Endothelial cell of umbilical vein (primary cell): ENCODE results near the gene DCTN4. TPM values are rescaled to one million over a fixed set of nuclear protein-coding genes. Genes with fewer than 3 reads are reported as not detected.

Source experiments
- BruUV-seq: library from RNA; stranded (reverse); fragments of 400-500 nt; replicated peaks from 2 replicates; lab custom pipeline; 2021; lab: Mats Ljungman, UMichigan
- CTCF ChIA-PET: fragments of 300-600, 350-600 bp; sonication (Branson Sonifier 250); formaldehyde crosslinking; loops from one replicate; lab custom pipeline; 2021; ENCODE audit warnings: antibody characterized with exemption, inconsistent platforms; lab: Charles Lee
- POLR2A ChIA-PET: fragments of 300-600, 350-600 bp; sonication (Branson Sonifier 250); formaldehyde crosslinking; loops from one replicate; lab custom pipeline; 2021; ENCODE audit warnings: antibody characterized with exemption, inconsistent platforms; lab: Charles Lee
- DNase-seq: peaks from one replicate; pipeline ENCODE4 v3.0.0-alpha.2; 2011; ENCODE audit warnings: low read depth, low spot score
- FAIRE-seq: peaks from 2 replicates; lab custom pipeline; 2011; peaks lifted over from hg19 to GRCh38; lab: Jason Lieb, UNC
- H2AFZ ChIP-seq: 2 replicates; pipeline ENCODE4 v1.6.0; 2012; ENCODE audit warnings: low read depth, low read length, control low read depth, inconsistent platforms
- H3K27ac ChIP-seq: 2 replicates; pipeline ENCODE4 v1.5.1; 2011; ENCODE audit warnings: low read depth, mild to moderate bottlenecking, control low read depth, low read length, moderate library complexity; ENCODE audit not compliant: insufficient read depth
- H3K27me3 ChIP-seq, 2 experiments: 2 replicates each; pipeline versions ENCODE4 v1.6.0 to v1.6.1; 2011; ENCODE audit warnings: low read length in 2 of 2, mixed read lengths in 1 of 2; ENCODE audit not compliant: control insufficient read depth in 2 of 2, insufficient read depth in 2 of 2
- H3K36me3 ChIP-seq, 2 experiments: 2 replicates in 1 of 2; 3 replicates in 1 of 2; pipeline ENCODE4 v1.5.1; 2011; ENCODE audit warnings: low read length in 2 of 2, mild to moderate bottlenecking in 1 of 2, moderate library complexity in 1 of 2; ENCODE audit not compliant: control insufficient read depth in 2 of 2, insufficient read depth in 2 of 2; ENCODE audit errors: extremely low read depth in 1 of 2
- H3K4me1 ChIP-seq: 3 replicates; pipeline ENCODE4 v1.5.1; 2011; ENCODE audit warnings: mild to moderate bottlenecking, low read length; ENCODE audit not compliant: control insufficient read depth, insufficient read depth; ENCODE audit errors: extremely low read depth
- H3K4me2 ChIP-seq: 2 replicates; pipeline ENCODE4 v1.6.1; 2011; ENCODE audit warnings: low read length, control low read depth, mixed read lengths; ENCODE audit not compliant: insufficient read depth
- H3K4me3 ChIP-seq, 3 experiments: fragments of 200-600 bp in 1 of 3; sonication (generic), shearing (Covaris generic) in 1 of 3; replicated peaks in 1 of 3; 2 replicates each; pipeline ENCODE4 v1.5.1; 2011 to 2016; ENCODE audit warnings: control low read depth in 3 of 3, low read length in 3 of 3, mild to moderate bottlenecking in 2 of 3, inconsistent platforms in 1 of 3, low read depth in 1 of 3, moderate library complexity in 1 of 3; ENCODE audit not compliant: insufficient read depth in 1 of 3
- H3K79me2 ChIP-seq: 2 replicates; pipeline ENCODE4 v1.6.0; 2012; ENCODE audit warnings: low read length, inconsistent platforms; ENCODE audit not compliant: control insufficient read depth, insufficient read depth
- H3K9ac ChIP-seq: replicated peaks from 2 replicates; pipeline ENCODE3; 2011; ENCODE audit warnings: low read length, control low read depth; ENCODE audit not compliant: insufficient read depth; ENCODE audit errors: extremely low read depth
- H3K9me1 ChIP-seq: replicated peaks from 3 replicates; pipeline ENCODE4 v1.6.0; 2011; ENCODE audit warnings: mild to moderate bottlenecking, low read length; ENCODE audit not compliant: control insufficient read depth, insufficient read depth; ENCODE audit errors: extremely low read depth
- H3K9me3 ChIP-seq: replicated peaks from 2 replicates; pipeline ENCODE4 v1.5.1; 2012; ENCODE audit warnings: low read length, inconsistent platforms; ENCODE audit not compliant: control insufficient read depth, insufficient read depth
- H4K20me1 ChIP-seq: replicated peaks from 2 replicates; pipeline ENCODE3; 2011; ENCODE audit warnings: mild to moderate bottlenecking, low read length; ENCODE audit not compliant: control insufficient read depth, insufficient read depth; ENCODE audit errors: extremely low read depth
- CTCF ChIP-seq, 2 donors: IDR thresholded peaks; 1 replicate in 1 of 2; 2 replicates in 1 of 2; pipeline ENCODE4 v1.5.1; 2011; ENCODE audit warnings: low read length in 2 of 2, mild to moderate bottlenecking in 2 of 2, moderate library complexity in 2 of 2, control low read depth in 1 of 2, inconsistent platforms in 1 of 2, low read depth in 1 of 2; ENCODE audit not compliant: insufficient read depth in 1 of 2; ENCODE audit errors: extremely low read depth in 1 of 2
- EZH2 ChIP-seq: IDR thresholded peaks from 2 replicates; pipeline ENCODE4 v1.6.1; 2012; ENCODE audit warnings: borderline replicate concordance, low read depth, mild to moderate bottlenecking, moderate library complexity, low read length, inconsistent platforms; ENCODE audit not compliant: severe bottlenecking
- FOS ChIP-seq: IDR thresholded peaks from 2 replicates; pipeline ENCODE4 v1.6.1; 2011; ENCODE audit warnings: mild to moderate bottlenecking, low read length, moderate library complexity, borderline replicate concordance; ENCODE audit not compliant: insufficient read depth
- GATA2 ChIP-seq: IDR thresholded peaks from 2 replicates; pipeline ENCODE4 v1.7.0; 2011; ENCODE audit warnings: low read depth, mild to moderate bottlenecking, moderate library complexity, mixed read lengths, low read length; ENCODE audit not compliant: insufficient read length, insufficient read depth
- JUN ChIP-seq: IDR thresholded peaks from 2 replicates; pipeline ENCODE4 v1.6.1; 2011; ENCODE audit warnings: borderline replicate concordance, low read depth; ENCODE audit not compliant: insufficient read length, insufficient read depth
- MAX ChIP-seq: IDR thresholded peaks from 2 replicates; pipeline ENCODE4 v1.6.1; 2011; ENCODE audit not compliant: insufficient read depth, insufficient read length
- MYC ChIP-seq: IDR thresholded peaks from one replicate; pipeline ENCODE4 v1.6.1; 2011; ENCODE audit warnings: mild to moderate bottlenecking, low read depth, low read length
- POLR2A ChIP-seq: IDR thresholded peaks from 2 replicates; pipeline ENCODE4 v1.6.1; 2012; ENCODE audit warnings: low read depth, mild to moderate bottlenecking, control low read depth, low read length
- POLR2AphosphoS5 ChIP-seq: IDR thresholded peaks from 2 replicates; pipeline ENCODE4 v1.6.1; 2012; ENCODE audit warnings: low read depth, mild to moderate bottlenecking, control low read depth, low read length, moderate library complexity; ENCODE audit not compliant: insufficient read depth
- dilution Hi-C: fragments of 300-500 bp; cut with MboI; formaldehyde crosslinking; loops from one replicate; pipeline ENCODE4 v1.15.0; 2019; ENCODE audit warnings: low sequenced_read_pairs; ENCODE audit not compliant: extremely low pct_ligation_motif_present
- intact Hi-C: fragments of 100-400 bp; cut with micrococcal nuclease; formaldehyde crosslinking; loops from one replicate; pipeline ENCODE4 v1.10.0; 2022
- polyA plus RNA-seq, 4 experiments: library from polyadenylated mRNA; depleted of rRNA in 3 of 4; stranded (reverse) in 3 of 4; unstranded in 1 of 4; fragments of >200 nt; gene quantifications; 2 replicates each; pipeline versions ENCODE4 v1.2.1 to v1.2.3, GENCODE V29; 2011 to 2012; ENCODE audit warnings: missing spikeins in 1 of 4
- total RNA-seq: library from RNA; stranded (reverse); gene quantifications from 2 replicates; pipeline ENCODE4 v1.2.3, GENCODE V29; 2021

DCTN4 gene
- total and polyA plus RNA-seq, 2 donors (not counting 3 experiments of a cell fraction or from before 2014, with no cell fraction given), result 22.4 to 47.3 TPM

GRCh38 chr5:150774145-150774544 is 15.3 kb upstream of the DCTN4 start:
- no peak overlapping the region for H3K27ac ChIP-seq
- FAIRE-seq, result peak; percentile 79

More at GRCh38 chr5:150774145-150774544, 15.3 kb upstream of the DCTN4 start:
- Histone ChIP-seq H3K4me2 (peak overlapping the region; percentile 30), H3K4me1 (peaks cover 25% of the 10 kb centered on the region), H3K9ac (no peak overlapping the region), H3K9me1 (no peaks in the 10 kb centered on the region), H3K36me3 (no peaks in the 10 kb centered on the region), H3K79me2 (no peaks in the 10 kb centered on the region), H3K9me3 (no peaks in the 10 kb centered on the region), H3K27me3 (peaks cover 29 to 59% of the 10 kb centered on the region in 2 experiments), H2AFZ (no peak overlapping the region), H4K20me1 (no peaks in the 10 kb centered on the region), H3K4me3 (no peak overlapping the region)
- BruUV-seq, result no TSS peak
- TF ChIP-seq EZH2 (no peak), MYC (no peak), POLR2AphosphoS5 (peak; percentile 72), POLR2A (no peak), MAX (no peak), CTCF (IDR thresholded peaks at IDR 0.05; ENCODE audit: extremely low read depth in 1 of 2, insufficient read depth in 1 of 2, low read depth in 1 of 2, low read length in 2 of 2) (no peak), GATA2 (peak; percentile 99), FOS (peak; percentile 98), JUN (peak; percentile 25)
- POLR2A ChIA-PET, result no interaction called here
- intact Hi-C loops (no loop called here), dilution Hi-C loops (no loop called here)
- CTCF ChIA-PET, result interaction anchor here (0.6 kb wide), 1 partner anchor 15 kb away, joined by 3 read pairs; the partner anchor contains the start of gene DCTN4
- peak; percentile 75 for DNase-seq
